Inflammatory macrophage treated with lipopolysaccharide for 4 hours (primary cell): ENCODE measurements around the gene SPATA13.
"Not testable (repeated sequence)": the region's sequence is repeated elsewhere in the genome, so short reads cannot be mapped to it uniquely, and the experiment has no call there.

Experiments
- DNase-seq: peaks from one replicate; pipeline ENCODE4 v3.0.0-alpha.2; 2020

The SPATA13 gene

DNA sequence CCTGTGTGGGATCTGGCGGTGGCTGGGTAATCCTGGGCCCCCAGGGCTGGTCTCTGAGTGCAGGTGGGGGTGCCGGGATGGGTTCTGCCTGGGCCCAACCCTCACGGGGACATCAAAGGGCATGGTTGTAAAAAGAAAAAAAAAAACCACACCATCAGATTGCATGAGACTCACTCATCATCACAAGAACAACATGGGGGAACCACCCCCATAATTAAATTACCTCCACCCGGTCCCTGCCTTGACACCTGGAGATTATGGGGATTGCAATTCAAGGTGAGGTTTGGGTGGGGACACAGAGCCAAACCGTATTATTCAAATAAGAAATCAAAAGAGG lies 163.2 kb downstream of the SPATA13 start:
- no peak for DNase-seq

DNA sequence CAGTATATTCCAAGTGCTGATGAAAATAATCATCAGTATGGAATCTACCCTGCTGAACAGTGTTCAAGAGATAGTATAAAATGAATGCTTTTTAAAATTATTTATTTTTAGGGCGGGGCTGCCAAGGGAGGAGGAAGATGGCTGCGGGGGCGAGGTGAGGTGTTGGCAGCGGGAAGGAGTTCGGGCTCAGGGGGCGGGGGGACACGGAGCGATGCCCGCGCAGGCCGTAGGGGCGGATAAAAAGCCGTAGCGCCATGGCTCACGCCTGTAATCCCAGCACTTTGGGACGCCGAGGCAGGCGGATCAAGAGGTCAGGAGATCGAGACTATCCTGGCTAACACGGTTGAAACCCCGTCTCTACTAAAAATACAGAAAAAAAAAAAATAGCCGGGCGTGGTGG lies 167.1 kb downstream of the SPATA13 start:
- DNase-seq, result not testable (repeated sequence)

DNA sequence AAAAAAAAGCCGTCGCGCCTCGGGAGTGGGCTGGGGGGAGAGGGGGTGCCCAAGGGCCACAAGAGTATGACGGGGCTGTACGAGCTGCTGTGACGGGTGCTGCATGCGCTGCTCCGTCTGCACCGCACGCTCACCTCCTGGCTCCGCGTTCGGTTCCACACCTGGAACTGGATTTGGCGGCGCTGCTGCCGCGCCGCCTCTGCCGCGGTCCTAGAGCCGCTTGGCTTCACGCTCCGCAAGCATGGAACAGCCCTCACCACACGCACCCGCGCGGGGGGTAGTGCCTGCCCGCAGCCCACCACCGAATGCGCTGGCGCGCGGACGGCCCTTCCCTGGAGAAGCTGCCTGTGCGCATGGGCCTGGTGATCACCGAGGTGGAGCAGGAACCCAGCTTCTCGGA lies 167.6 kb downstream of the SPATA13 start:
- no peak for DNase-seq

DNA sequence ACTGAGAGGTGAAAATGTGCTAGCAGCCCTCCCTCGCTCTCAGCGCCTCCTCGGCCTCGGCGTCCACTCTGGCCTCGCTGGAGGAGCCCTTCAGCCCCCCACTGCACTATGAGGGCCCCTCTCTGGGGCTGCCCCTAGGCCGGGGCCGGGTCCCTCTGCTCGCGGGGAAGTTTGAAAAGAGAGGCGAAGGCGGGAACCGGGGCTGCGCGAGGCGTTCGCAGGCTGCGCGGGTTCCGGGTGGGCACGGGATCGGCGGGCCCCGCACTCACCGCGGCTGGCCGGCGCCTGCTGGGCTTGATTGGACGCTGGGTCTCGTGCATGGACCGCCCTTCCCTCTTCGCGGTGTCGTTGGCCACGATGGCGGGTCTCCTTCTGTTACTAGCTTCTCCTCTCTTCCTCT lies 178.2 kb downstream of the SPATA13 start:
- DNase-seq, result no peak

DNA sequence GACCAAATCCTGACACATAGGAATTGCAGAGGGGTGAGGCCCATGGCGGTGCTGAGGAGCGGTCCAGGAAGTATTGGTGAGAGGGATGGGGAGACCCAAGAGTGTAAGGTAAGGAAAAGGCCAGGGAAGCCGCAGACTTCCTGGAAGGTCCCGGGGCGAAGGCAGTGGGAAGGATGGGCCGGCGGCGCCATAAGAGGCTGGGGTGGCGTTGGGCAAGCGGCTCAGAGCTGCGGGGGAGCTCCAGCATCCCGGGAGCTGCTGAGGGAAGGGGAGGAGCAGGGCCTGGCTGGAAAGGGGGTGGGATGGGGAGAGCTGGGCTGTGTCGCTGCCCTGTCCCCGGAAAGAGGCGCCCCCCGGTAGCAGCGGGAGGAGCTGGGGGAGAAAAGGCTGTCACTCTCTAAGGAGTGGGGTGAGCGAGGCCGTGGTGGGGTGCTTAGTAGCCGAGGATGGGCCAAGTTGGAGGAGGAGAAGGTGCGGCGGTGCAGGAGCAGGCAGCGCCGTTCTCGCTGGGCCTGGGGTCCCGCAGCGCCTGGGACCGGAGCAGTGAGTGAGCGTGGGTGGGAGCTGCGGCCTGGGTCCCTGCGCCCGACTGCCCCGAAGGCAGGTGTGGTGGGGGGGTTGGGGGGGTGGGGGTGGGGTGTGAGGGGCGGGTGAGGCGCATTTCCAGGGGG lies 179.6 kb downstream of the SPATA13 start:
- DNase-seq, result no peak

DNA sequence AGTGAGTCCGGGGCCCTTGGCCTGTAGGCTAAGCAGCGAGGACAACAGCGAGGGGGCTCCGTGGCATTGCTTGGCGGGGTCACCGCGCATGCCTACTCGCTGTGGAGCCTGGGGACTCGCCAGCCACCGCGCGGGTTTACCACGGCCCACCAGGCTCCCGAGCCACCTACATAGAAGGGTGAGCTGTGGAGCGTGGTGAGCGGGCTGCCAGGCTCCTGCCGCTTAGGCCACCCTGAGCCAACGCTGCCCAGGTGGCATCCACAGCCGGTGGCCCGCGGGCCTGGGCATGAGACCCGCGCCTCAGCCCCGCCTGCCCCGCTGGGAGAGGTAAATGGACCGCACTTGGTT lies 180.1 kb downstream of the SPATA13 start:
- DNase-seq, result no peak

DNA sequence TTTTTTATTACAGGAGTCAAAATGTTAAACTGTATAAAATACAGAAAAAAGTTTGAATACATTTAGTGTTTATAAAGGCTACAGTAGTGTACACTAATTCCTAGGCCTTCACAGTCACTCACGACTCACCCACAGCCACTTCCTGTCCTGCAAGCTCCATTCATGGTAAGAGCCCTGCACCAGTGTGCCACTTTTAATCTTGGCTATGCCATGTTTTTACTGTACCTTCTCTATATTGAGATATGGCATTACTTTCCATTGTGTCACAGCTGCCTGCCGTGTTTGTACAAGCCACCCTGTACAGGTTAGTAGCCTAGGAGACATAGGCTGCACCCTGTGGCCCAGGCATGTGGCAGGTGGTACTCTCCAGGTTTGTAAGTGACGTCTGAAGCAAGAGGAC lies 180.9 kb downstream of the SPATA13 start:
- no peak for DNase-seq

DNA sequence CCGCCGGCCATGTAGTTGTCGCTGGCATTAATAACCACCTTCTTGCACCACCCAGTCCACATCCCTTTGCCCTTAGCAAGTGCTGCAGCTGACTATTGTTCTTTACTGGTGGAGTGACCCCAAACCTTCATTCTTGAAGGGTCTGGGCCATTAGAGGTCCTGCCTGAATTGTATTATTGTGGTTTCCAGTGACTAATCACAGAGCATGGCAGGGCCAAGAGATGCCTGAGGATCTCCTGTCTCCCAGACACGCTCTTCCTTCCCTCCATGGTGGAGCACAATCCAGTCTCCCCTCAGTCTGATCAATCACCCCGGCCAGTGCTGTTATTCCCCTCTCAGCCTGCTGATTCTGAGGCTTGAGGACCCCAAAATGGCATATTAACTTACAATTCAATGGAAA lies 187.9 kb downstream of the SPATA13 start:
- no peak for DNase-seq

DNA sequence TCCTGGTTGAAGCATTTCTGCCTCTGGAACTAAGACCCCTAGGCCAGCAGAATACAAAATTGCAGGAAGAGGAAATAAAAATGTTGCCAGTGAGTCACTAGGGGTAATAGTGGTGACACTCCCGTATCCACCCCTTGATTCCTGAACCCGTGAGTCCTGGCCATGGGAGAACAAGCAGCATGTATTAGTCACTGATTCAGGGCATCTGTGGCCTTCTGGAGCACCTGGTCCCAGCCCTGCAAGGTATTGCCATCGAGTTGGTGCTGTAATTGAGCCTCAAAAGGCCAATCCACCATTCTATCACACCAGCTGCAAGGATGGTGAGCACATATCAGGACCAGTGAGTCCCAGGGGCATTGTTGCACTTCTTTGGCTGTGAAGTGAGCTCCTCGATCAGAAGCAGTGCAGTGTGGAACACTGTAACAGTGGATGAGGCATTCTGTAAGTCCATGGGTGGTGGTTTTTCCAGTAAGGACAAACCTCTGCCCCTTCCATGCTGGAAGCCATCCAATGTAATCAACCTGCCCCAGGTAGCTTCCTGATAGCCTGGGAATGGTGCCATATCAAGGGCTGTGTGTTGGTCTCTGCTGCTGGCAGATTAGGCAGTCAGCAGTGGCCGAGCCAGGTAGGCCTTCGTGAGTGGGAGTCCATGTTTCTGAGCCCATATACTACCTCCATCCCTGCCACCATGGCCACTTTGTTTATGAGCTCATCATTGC lies 188.4 kb downstream of the SPATA13 start:
- no peak for DNase-seq

DNA sequence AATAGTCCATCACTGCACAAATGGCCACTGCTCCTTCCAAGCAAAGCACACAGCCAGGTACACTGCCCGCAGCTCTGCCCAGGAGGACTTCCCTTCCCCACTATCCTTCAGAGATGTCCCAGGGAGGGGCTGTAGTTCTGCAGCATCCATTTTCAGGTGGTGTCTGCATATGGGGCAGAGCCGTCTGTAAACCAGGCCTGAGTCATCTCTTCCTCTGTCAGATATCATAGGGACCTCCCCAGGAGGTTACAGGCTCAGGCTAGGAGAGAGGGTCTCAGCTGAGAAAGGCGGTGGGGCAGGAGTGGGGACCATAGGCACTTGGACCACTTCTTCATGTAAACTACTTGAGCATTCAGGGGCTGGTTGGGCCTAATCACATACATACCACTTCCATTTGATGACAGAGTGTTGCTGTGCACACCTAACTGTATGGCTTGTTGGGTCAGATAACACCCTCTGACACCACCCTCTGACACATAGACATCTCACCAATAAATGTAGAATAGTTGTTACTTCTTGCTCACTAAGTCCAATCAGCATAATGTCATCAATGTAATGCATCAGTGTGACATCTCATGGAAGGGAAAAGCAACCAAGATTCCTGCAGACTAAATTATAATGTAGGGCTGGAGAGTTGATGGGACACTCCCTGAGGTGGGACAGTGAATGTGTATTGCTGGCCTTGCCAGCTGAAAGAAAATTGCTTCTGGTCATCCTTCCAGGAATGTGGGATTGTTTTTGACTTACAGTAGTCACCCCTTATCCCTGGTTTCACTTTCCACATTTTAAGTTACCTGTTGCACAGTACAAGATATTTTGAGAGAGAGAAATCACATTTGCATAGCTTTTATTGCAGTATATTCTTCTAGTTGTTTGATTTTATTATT lies 189.5 kb downstream of the SPATA13 start:
- not testable (repeated sequence) for DNase-seq

DNA sequence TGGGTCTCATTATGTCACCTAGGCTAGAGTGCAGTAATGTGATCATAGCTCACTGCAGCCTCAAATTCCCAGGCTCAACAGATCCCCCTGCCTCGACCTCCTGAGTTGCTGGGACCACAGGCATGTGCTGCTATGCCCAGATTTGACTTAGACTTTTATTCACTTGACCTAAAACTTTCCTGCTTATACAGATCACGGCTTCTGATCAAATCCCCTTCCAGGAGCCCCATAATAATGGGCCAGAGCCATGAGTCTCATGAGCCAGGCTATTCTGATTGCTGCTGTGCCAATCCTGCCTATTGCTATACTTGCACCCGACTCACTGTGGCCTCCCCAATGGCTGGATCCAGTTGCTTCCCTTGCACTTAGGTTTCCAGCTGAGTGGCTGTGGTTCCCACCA lies 190.9 kb downstream of the SPATA13 start:
- DNase-seq, result no peak

DNA sequence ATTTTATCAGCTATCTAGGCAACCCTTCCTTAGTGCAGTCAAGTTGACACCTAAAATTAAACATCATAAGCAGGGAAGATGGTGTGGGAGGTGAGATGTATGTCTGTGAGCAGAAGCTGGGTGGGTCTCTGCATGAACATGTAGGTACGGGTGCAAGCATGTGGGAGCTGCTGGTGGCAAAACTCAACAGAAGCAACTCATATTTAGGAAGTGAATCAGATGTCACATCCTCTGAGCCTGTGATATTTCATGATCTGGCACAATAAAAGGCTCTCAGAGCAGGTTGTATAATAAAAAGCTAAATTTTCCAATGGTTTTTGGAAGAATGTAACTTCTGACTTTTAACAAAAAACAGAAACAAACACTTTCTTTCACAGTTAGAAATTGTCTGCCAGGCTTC lies 193.2 kb downstream of the SPATA13 start:
- no peak for DNase-seq

DNA sequence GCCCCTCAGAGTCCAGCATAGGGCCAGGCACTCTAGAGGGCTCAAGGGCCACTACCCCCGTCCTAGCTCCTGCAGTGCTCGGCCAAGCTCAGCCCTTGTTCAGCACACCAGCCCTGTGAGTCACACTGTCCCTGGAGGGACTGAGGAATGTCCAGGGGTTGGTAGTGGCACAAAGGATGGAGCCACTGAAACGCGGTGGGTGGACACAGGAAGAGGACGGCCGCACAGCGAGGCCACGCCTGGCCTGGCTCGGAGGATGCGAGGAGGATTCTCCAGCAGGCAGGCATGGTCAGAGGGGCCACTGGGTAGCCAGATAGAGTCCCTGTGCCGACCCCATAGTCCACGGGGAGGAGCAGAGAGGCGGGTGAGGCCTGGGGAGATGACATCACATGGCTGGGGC lies 194.6 kb downstream of the SPATA13 start:
- DNase-seq, result no peak

DNA sequence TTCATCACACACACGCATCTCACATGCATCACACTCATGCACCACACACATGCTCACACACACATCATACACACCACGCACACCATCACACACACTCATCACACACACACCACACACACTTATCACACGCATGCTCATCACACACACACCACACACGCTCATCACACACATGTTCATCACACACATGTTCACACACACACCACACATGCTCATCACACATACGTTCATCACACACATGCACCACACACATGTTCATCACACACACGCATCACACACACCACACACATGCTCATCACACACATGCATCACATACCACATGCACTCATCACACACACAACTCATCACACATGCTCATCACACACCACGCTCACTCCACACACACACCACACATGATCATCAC lies 195.8 kb downstream of the SPATA13 start:
- no peak for DNase-seq
